T-helper 2 cell treated with Interferon-gamma antibody and Interleukin-4, amounts not matched to agents 5 μg/mL and 100 μg/mL, for 36 hours (primary cell): ENCODE measurements around the gene FAM210B.

Source experiments
- DNase-seq: peaks from one replicate; pipeline ENCODE4 v3.0.0; 2021; ENCODE audit warnings: low spot score
- H3K27ac Mint-ChIP-seq: one replicate; pipeline ENCODE4 v1.8.0; 2021; ENCODE audit warnings: mild to moderate bottlenecking, mixed read lengths
- H3K27me3 Mint-ChIP-seq: one replicate; pipeline ENCODE4 v1.8.0; 2021; ENCODE audit warnings: low read depth, mixed read lengths
- H3K36me3 Mint-ChIP-seq: one replicate; pipeline ENCODE4 v1.8.0; 2021; ENCODE audit warnings: low read depth, mixed read lengths
- H3K4me1 Mint-ChIP-seq: one replicate; pipeline ENCODE4 v1.8.0; 2021; ENCODE audit warnings: low read depth, mixed read lengths
- H3K4me3 Mint-ChIP-seq: one replicate; pipeline ENCODE4 v1.8.0; 2022; ENCODE audit warnings: mild to moderate bottlenecking, moderate library complexity, mixed read lengths
- H3K9me3 Mint-ChIP-seq: one replicate; pipeline ENCODE4 v1.8.0; 2021; ENCODE audit warnings: mixed read lengths

The FAM210B gene

GRCh38 chr20:56348746-56349145, 10.0 kb upstream of the FAM210B start:
- Mint-ChIP-seq H3K9me3 (no peaks in the 10 kb centered on the region), H3K27me3 (peaks cover 48% of the 10 kb centered on the region), H3K4me3 (no peak overlapping the region), H3K27ac (no peak overlapping the region), H3K36me3 (no peaks in the 10 kb centered on the region), H3K4me1 (peaks cover 4% of the 10 kb centered on the region)
- no peak for DNase-seq

GRCh38 chr20:56350842-56351241, 7.9 kb upstream of the FAM210B start:
- Mint-ChIP-seq H3K36me3 (no peaks in the 10 kb centered on the region), H3K4me3 (no peak overlapping the region), H3K27ac (no peak overlapping the region), H3K9me3 (no peaks in the 10 kb centered on the region), H3K27me3 (peaks cover 39% of the 10 kb centered on the region), H3K4me1 (peaks cover 2% of the 10 kb centered on the region)
- no peak for DNase-seq

- Mint-ChIP-seq H3K4me3 (no peak overlapping the region), H3K4me1 (peaks cover 2% of the 10 kb centered on the region), H3K36me3 (no peaks in the 10 kb centered on the region), H3K27ac (no peak overlapping the region), H3K9me3 (no peaks in the 10 kb centered on the region), H3K27me3 (peaks cover 32% of the 10 kb centered on the region)
- DNase-seq = no peak
Measured at GRCh38 chr20:56352345-56353055, 6.3 kb upstream of the FAM210B start.

GRCh38 chr20:56353356-56353755, 5.4 kb upstream of the FAM210B start:
- DNase-seq = no peak
- Mint-ChIP-seq H3K4me1 (peaks cover 1% of the 10 kb centered on the region), H3K9me3 (no peaks in the 10 kb centered on the region), H3K4me3 (no peak overlapping the region), H3K27ac (no peak overlapping the region), H3K36me3 (no peaks in the 10 kb centered on the region), H3K27me3 (peaks cover 29% of the 10 kb centered on the region)

- Mint-ChIP-seq H3K27ac (no peak overlapping the region), H3K4me1 (peaks cover 8% of the 10 kb centered on the region), H3K4me3 (peak overlapping the region; percentile 71), H3K36me3 (no peaks in the 10 kb centered on the region), H3K9me3 (no peaks in the 10 kb centered on the region), H3K27me3 (peaks cover 14% of the 10 kb centered on the region)
- DNase-seq = no peak
Measured at GRCh38 chr20:56358070-56358469, 704 bp upstream of the FAM210B start.

GRCh38 chr20:56359212-56360132, 698 bp downstream of the FAM210B start:
- H3K4me1 Mint-ChIP-seq = peaks cover 8% of the 10 kb centered on the region
- H3K9me3 Mint-ChIP-seq = no peaks in the 10 kb centered on the region
- peak overlapping the region; percentile 85 for H3K4me3 Mint-ChIP-seq
- DNase-seq = no peak
- peaks cover 8% of the 10 kb centered on the region for H3K27me3 Mint-ChIP-seq
- no peaks in the 10 kb centered on the region for H3K36me3 Mint-ChIP-seq
- no peak overlapping the region for H3K27ac Mint-ChIP-seq

- Mint-ChIP-seq H3K9me3 (no peaks in the 10 kb centered on the region), H3K27me3 (peaks cover 7% of the 10 kb centered on the region), H3K36me3 (no peaks in the 10 kb centered on the region), H3K4me3 (peak overlapping the region; percentile 85), H3K4me1 (peaks cover 8% of the 10 kb centered on the region), H3K27ac (no peak overlapping the region)
- DNase-seq = no peak
Measured at GRCh38 chr20:56360133-56360907, 1.5 kb downstream of the FAM210B start.

- DNase-seq = no peak
- Mint-ChIP-seq H3K4me3 (peak overlapping the region; percentile 22), H3K36me3 (peaks cover under 1% of the 10 kb centered on the region), H3K27ac (no peak overlapping the region), H3K27me3 (peaks cover 6% of the 10 kb centered on the region), H3K9me3 (no peaks in the 10 kb centered on the region), H3K4me1 (peaks cover 8% of the 10 kb centered on the region)
Measured at GRCh38 chr20:56360908-56361205, 2.1 kb downstream of the FAM210B start.

GRCh38 chr20:56361900-56362299, 3.1 kb downstream of the FAM210B start:
- peaks cover 4% of the 10 kb centered on the region for H3K36me3 Mint-ChIP-seq
- peaks cover 8% of the 10 kb centered on the region for H3K4me1 Mint-ChIP-seq
- no peak overlapping the region for H3K4me3 Mint-ChIP-seq
- no peaks in the 10 kb centered on the region for H3K9me3 Mint-ChIP-seq
- peaks cover 5% of the 10 kb centered on the region for H3K27me3 Mint-ChIP-seq
- no peak for DNase-seq
- no peak overlapping the region for H3K27ac Mint-ChIP-seq

GRCh38 chr20:56362833-56363413, 4.1 kb downstream of the FAM210B start:
- Mint-ChIP-seq H3K4me1 (peaks cover 8% of the 10 kb centered on the region), H3K27ac (no peak overlapping the region), H3K4me3 (no peak overlapping the region), H3K9me3 (no peaks in the 10 kb centered on the region), H3K27me3 (peaks cover 2% of the 10 kb centered on the region), H3K36me3 (peaks cover 4% of the 10 kb centered on the region)
- no peak for DNase-seq

- no peaks in the 10 kb centered on the region for H3K27me3 Mint-ChIP-seq
- no peak overlapping the region for H3K27ac Mint-ChIP-seq
- no peak overlapping the region for H3K4me3 Mint-ChIP-seq
- peaks cover 7% of the 10 kb centered on the region for H3K36me3 Mint-ChIP-seq
- no peaks in the 10 kb centered on the region for H3K9me3 Mint-ChIP-seq
- DNase-seq = no peak
- peaks cover 8% of the 10 kb centered on the region for H3K4me1 Mint-ChIP-seq
Measured at GRCh38 chr20:56363491-56363890, 4.7 kb downstream of the FAM210B start.

- peak overlapping the region; percentile 1 for H3K27ac Mint-ChIP-seq
- H3K27me3 Mint-ChIP-seq = no peaks in the 10 kb centered on the region
- H3K36me3 Mint-ChIP-seq = peaks cover 43% of the 10 kb centered on the region
Measured at GRCh38 chr20:56368351-56369134, 9.8 kb downstream of the FAM210B start.

GRCh38 chr20:56369179-56369578, 10.4 kb downstream of the FAM210B start:
- Mint-ChIP-seq H3K27ac (no peak overlapping the region), H3K27me3 (no peaks in the 10 kb centered on the region), H3K4me1 (peaks cover 14% of the 10 kb centered on the region), H3K36me3 (peaks cover 48% of the 10 kb centered on the region), H3K9me3 (no peaks in the 10 kb centered on the region), H3K4me3 (no peak overlapping the region)
- no peak for DNase-seq

More at GRCh38 chr20:56368351-56369134, 9.8 kb downstream of the FAM210B start:
- Mint-ChIP-seq H3K4me3 (no peak overlapping the region), H3K9me3 (no peaks in the 10 kb centered on the region), H3K4me1 (peaks cover 8% of the 10 kb centered on the region)
- DNase-seq = no peak
